C1 segment of cervical spinal cord (tissue), 14 donors: ENCODE data around the gene SLC38A3.
"Not testable (repeated sequence)": the region's sequence is repeated elsewhere in the genome, so short reads cannot be mapped to it uniquely, and the experiment has no call there.

Experiments
- DNase-seq, 14 donors: peaks; one replicate each; lab custom pipeline; 2025; lab: John Stamatoyannopoulos, UW

SLC38A3 gene

GRCh38 chr3:50230794-50231125 is 25.7 kb downstream of the SLC38A3 start:
- no peak for DNase-seq

GRCh38 chr3:50231581-50231980 is 26.5 kb downstream of the SLC38A3 start:
- no peak for DNase-seq

GRCh38 chr3:50232303-50232702 is 27.2 kb downstream of the SLC38A3 start:
- DNase-seq = no peak

- no peak for DNase-seq
Observed at GRCh38 chr3:50233176-50233575, 28.1 kb downstream of the SLC38A3 start.

GRCh38 chr3:50235716-50236483 is 30.8 kb downstream of the SLC38A3 start, which contains the start of gene GNAI2:
GNAI2 (plus strand) TSS chr3:50236204; CDS start chr3:50236336, 132 bp downstream.
- peak; percentile 91 to 99 (median 98) for DNase-seq

- DNase-seq = peak in 1 of 14 donors; percentile 57
Observed at GRCh38 chr3:50236484-50237132, 31.5 kb downstream of the SLC38A3 start.

GRCh38 chr3:50237133-50237651 is 32.1 kb downstream of the SLC38A3 start:
- peak in 4 of 14 donors; percentile 32 to 57 (median 42) for DNase-seq

- peak in 12 of 14 donors; percentile 23 to 70 (median 49) for DNase-seq
Observed at GRCh38 chr3:50237754-50238548, 32.9 kb downstream of the SLC38A3 start.

- peak in 12 of 14 donors; percentile 27 to 81 (median 56) for DNase-seq
Observed at GRCh38 chr3:50238549-50239026, 33.5 kb downstream of the SLC38A3 start.

- DNase-seq = no peak
Observed at GRCh38 chr3:50239649-50240048, 34.6 kb downstream of the SLC38A3 start.

GRCh38 chr3:50241163-50241562 is 36.1 kb downstream of the SLC38A3 start:
- DNase-seq = peak in 2 of 14 donors; percentile 12 to 19

- DNase-seq = no peak
Observed at GRCh38 chr3:50241713-50242380, 36.8 kb downstream of the SLC38A3 start.

GRCh38 chr3:50242381-50242770 is 37.3 kb downstream of the SLC38A3 start:
- DNase-seq = no peak

GRCh38 chr3:50242851-50243542 is 37.9 kb downstream of the SLC38A3 start:
- peak in 8 of 14 donors; percentile 30 to 74 (median 63) for DNase-seq

GRCh38 chr3:50243543-50243895 is 38.4 kb downstream of the SLC38A3 start:
- no peak for DNase-seq

- not testable (repeated sequence) for DNase-seq
Observed at GRCh38 chr3:50244813-50245212, 39.7 kb downstream of the SLC38A3 start.

- DNase-seq = peak in 1 of 14 donors; percentile 29
Observed at GRCh38 chr3:50245251-50245745, 40.2 kb downstream of the SLC38A3 start.

- DNase-seq = peak in 13 of 14 donors; percentile 45 to 89 (median 69)
Observed at GRCh38 chr3:50245831-50246516, 40.9 kb downstream of the SLC38A3 start.

- DNase-seq = no peak
Observed at GRCh38 chr3:50246517-50246954, 41.5 kb downstream of the SLC38A3 start.

GRCh38 chr3:50248387-50248786 is 43.3 kb downstream of the SLC38A3 start:
- no peak for DNase-seq
